K562 (cell line): Measurements from ENCODE around the gene COPE. TPM values are rescaled to one million over a fixed set of nuclear protein-coding genes. Genes with fewer than 3 reads are reported as not detected.

Experiments
- ATAC-seq: fragments of 200-7000 bp; cut with Tn5 transposase; 3 replicates; pipeline ENCODE4 v1.9.1; 2020; ENCODE audit warnings: moderate library complexity
- BruUV-seq: library from RNA; stranded (reverse); fragments of 400-500 nt; replicated peaks from 2 replicates; lab custom pipeline; 2021; lab: Mats Ljungman, UMichigan
- CTCF ChIA-PET: fragments of 300-600 bp; formaldehyde crosslinking; extraction: SDS; loops from one replicate; lab custom pipeline; 2021; ENCODE audit warnings: low intra/inter-chr PET ratio; lab: Yijun Ruan, JAX
- POLR2A ChIA-PET: fragments of 300-600, 350-650 bp; sonication (Branson Sonifier 250); formaldehyde crosslinking; extraction: SDS; loops from one replicate; lab custom pipeline; 2021; ENCODE audit warnings: antibody characterized with exemption, inconsistent platforms; lab: Yijun Ruan, JAX
- DNase-seq, 4 experiments: peaks; one replicate each; pipeline versions ENCODE4 v3.0.0 to v3.0.0-alpha.2; 2011 to 2018; ENCODE audit warnings: low spot score in 3 of 4, mixed read lengths in 3 of 4; ENCODE audit errors: extremely low read depth in 1 of 4
- FAIRE-seq: peaks from 2 replicates; lab custom pipeline; 2011; peaks lifted over from hg19 to GRCh38; lab: Jason Lieb, UNC
- H2AFZ ChIP-seq: 2 replicates; pipeline ENCODE4 v1.6.0; 2011; ENCODE audit warnings: low read depth, low read length, control low read depth, inconsistent platforms
- H3K27ac ChIP-seq: fragments of 200-600 bp; 3 replicates; pipeline ENCODE4 v1.8.0; 2011; ENCODE audit warnings: low read depth, mild to moderate bottlenecking, control low read depth, inconsistent platforms, low read length, moderate library complexity, mixed read lengths; ENCODE audit errors: extremely low read depth
- H3K27me3 ChIP-seq, 2 experiments: fragments of 300-600 bp in 1 of 2; 2 replicates in 1 of 2; 3 replicates in 1 of 2; pipeline versions ENCODE4 v1.6.0 to v1.8.0; 2011; ENCODE audit warnings: inconsistent platforms in 2 of 2, low read length in 2 of 2, mild to moderate bottlenecking in 1 of 2, mixed read lengths in 1 of 2, moderate library complexity in 1 of 2; ENCODE audit not compliant: control insufficient read depth in 2 of 2, insufficient read depth in 2 of 2
- H3K36me3 ChIP-seq: fragments of 300-600 bp; 3 replicates; pipeline ENCODE4 v1.8.0; 2011; ENCODE audit warnings: mild to moderate bottlenecking, low read length, inconsistent platforms; ENCODE audit not compliant: control insufficient read depth, insufficient read depth
- H3K4me1 ChIP-seq, 2 experiments: fragments of 200-600 bp in 1 of 2; replicated peaks in 1 of 2; 2 replicates in 1 of 2; 3 replicates in 1 of 2; pipeline versions ENCODE4 v1.5.1 to v1.8.0; 2011; ENCODE audit warnings: inconsistent platforms in 2 of 2, low read length in 2 of 2, mild to moderate bottlenecking in 1 of 2, mixed read lengths in 1 of 2, moderate library complexity in 1 of 2; ENCODE audit not compliant: control insufficient read depth in 2 of 2, insufficient read depth in 2 of 2
- H3K4me2 ChIP-seq: 2 replicates; pipeline ENCODE4 v1.6.1; 2011; ENCODE audit warnings: low read length, control low read depth, inconsistent platforms, mixed read lengths; ENCODE audit not compliant: insufficient read depth
- H3K4me3 ChIP-seq: fragments of 200-600 bp; sonication (generic), shearing (Covaris generic); 2 replicates; pipeline ENCODE4 v1.5.1; 2016; ENCODE audit warnings: control low read depth, inconsistent platforms
- H3K79me2 ChIP-seq: fragments of 200-600 bp; 3 replicates; pipeline ENCODE4 v1.8.0; 2011; ENCODE audit warnings: low read length, inconsistent platforms; ENCODE audit not compliant: control insufficient read depth, insufficient read depth
- H3K9ac ChIP-seq, 2 experiments: 2 replicates each; pipeline versions ENCODE4 v1.6.0 to v1.6.1; 2011; ENCODE audit warnings: low read depth in 2 of 2, low read length in 2 of 2, control low read depth in 1 of 2, inconsistent platforms in 1 of 2, mild to moderate bottlenecking in 1 of 2, mixed read lengths in 1 of 2; ENCODE audit not compliant: insufficient read depth in 1 of 2
- H3K9me1 ChIP-seq: one replicate; pipeline ENCODE4 v1.6.0; 2011; ENCODE audit warnings: inconsistent platforms, mild to moderate bottlenecking, low read length, moderate library complexity; ENCODE audit not compliant: control insufficient read depth, insufficient read depth
- H3K9me3 ChIP-seq: replicated peaks from 2 replicates; pipeline ENCODE4 v1.5.1; 2011; ENCODE audit warnings: low read depth, low read length, inconsistent platforms; ENCODE audit not compliant: control insufficient read depth, insufficient read depth
- H4K20me1 ChIP-seq: replicated peaks from 2 replicates; pipeline ENCODE4 v1.6.1; 2011; ENCODE audit warnings: low read length, inconsistent platforms, mixed read lengths; ENCODE audit not compliant: control insufficient read depth, insufficient read depth
- CBFA2T2 ChIP-seq: fragments of 450-650 bp; conservative IDR thresholded peaks from 2 replicates; pipeline ENCODE4 v1.6.1; 2017; ENCODE audit warnings: mild to moderate bottlenecking
- ESRRB ChIP-seq: fragments of 250-450 bp; sonication (Bioruptor Pico); IDR thresholded peaks from 2 replicates; pipeline ENCODE4 v1.5.0; 2020; ENCODE audit warnings: mild to moderate bottlenecking, moderate library complexity, borderline replicate concordance
- FOXP1 ChIP-seq: sonication (generic); formaldehyde crosslinking; IDR thresholded peaks from 2 replicates; pipeline ENCODE4 v1.8.0; 2022; ENCODE audit warnings: mild to moderate bottlenecking, missing genetic modification reagents
- RBFOX2 ChIP-seq: fragments of 200-400 bp; formaldehyde crosslinking; IDR thresholded peaks from 2 replicates; pipeline ENCODE4 v1.6.1; 2017; ENCODE audit warnings: low read depth, mild to moderate bottlenecking, low read length, moderate library complexity
- RFX5 ChIP-seq: IDR thresholded peaks from 2 replicates; pipeline ENCODE4 v1.6.1; 2011; ENCODE audit warnings: low read depth, mild to moderate bottlenecking, improper control_type of control experiment, low read length
- ZBED1 ChIP-seq: IDR thresholded peaks from 2 replicates; pipeline ENCODE4 v1.6.1; 2014
- ZNF79 ChIP-seq: fragments of 250-450 bp; sonication (Bioruptor Pico); IDR thresholded peaks from 2 replicates; pipeline ENCODE4 v1.4.0; 2020; ENCODE audit warnings: low read depth, mild to moderate bottlenecking, moderate library complexity
- WGBS: fragments of 100-300 bp; shearing (Covaris generic); methylation state at CpG from one replicate; pipeline ENCODE4 v1.1.6; 2016; ENCODE audit warnings: low coverage, mixed read lengths; ENCODE audit not compliant: insufficient coverage; ENCODE audit errors: missing lambda C conversion rate; 5-methylcytosine and 5-hydroxymethylcytosine counted together
- in situ Hi-C: fragments of 300-500 bp; cut with MboI; formaldehyde crosslinking; loops from 4 replicates; pipeline ENCODE4 v1.15.0; 2018; ENCODE audit warnings: inconsistent platforms, mixed read lengths
- intact Hi-C: fragments of 100-400 bp; cut with micrococcal nuclease; formaldehyde crosslinking; loops from 2 replicates; pipeline ENCODE4 v1.14.2; 2022
- polyA plus RNA-seq, 8 experiments: library from polyadenylated mRNA; depleted of rRNA in 4 of 8; stranded (reverse) in 5 of 8; unstranded in 3 of 8; fragments of >200 nt; fragmentation: Nextera tagmentation in 2 of 8; fragmentation: Illumina TruSeq in 1 of 8; extraction: Ambion mirVana in 2 of 8; extraction: Trizol in 1 of 8; gene quantifications; 2 replicates each; pipeline versions ENCODE4 v1.2.1 to v1.2.3, GENCODE V29; 2011 to 2014; ENCODE audit warnings: inconsistent platforms in 1 of 8, missing spikeins in 1 of 8
- total RNA-seq, 7 experiments: library from RNA; depleted of rRNA in 6 of 7; stranded (reverse); fragments of >200 nt in 6 of 7; fragmentation: Illumina TruSeq in 2 of 7; extraction: Trizol in 2 of 7; gene quantifications; 2 replicates each; pipeline versions ENCODE4 v1.2.1 to v1.2.3, GENCODE V29; 2011 to 2021; ENCODE audit warnings: low replicate concordance in 1 of 7
- TF ChIP-seq, protein P1 (sequence below): fragments of 450-650 bp; IDR thresholded peaks from 2 replicates; pipeline ENCODE4 v1.6.1; 2017; ENCODE audit warnings: antibody characterized with exemption
- TF ChIP-seq, protein P2 (sequence below): sonication (generic); formaldehyde crosslinking; IDR thresholded peaks from 2 replicates; pipeline ENCODE4 v1.8.0; 2022; ENCODE audit warnings: mild to moderate bottlenecking, low read depth, missing genetic modification reagents

COPE gene
- total and polyA plus RNA-seq, 9 of the 15 experiments (the other 6 are each of a cell fraction or from before 2014, with no cell fraction given), result 5.8 to 273 (median 147) TPM

DNA sequence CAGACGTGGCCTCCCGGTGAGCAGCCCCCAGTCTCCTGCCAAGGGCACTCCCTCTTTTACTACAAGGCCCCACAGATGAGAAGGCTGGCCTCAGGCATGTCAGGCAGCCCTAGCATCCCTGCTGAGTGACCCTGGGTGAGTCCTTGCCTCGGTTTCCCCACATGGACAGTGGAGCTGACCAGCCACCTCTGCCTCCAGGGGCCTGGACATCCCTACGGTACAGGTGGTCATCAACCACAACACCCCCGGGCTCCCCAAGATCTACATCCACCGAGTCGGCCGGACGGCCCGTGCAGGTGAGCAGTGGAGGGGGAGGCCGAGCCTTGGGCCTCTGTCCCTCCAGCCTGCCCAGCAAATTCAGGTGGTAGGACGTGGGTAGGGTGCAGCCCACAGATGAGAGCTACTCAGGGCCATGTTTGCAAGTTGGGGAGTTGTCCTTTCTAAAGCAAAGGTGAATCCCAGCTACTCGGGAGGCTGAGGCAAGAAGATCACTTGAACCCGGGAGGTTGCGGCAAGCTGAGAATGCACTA, 5.6 kb upstream of the COPE start:
- Histone ChIP-seq H3K9me3 (no peaks in the 10 kb centered on the region), H3K9me1 (no peaks in the 10 kb centered on the region), H3K36me3 (peaks cover 68% of the 10 kb centered on the region; the same call in 2 of the 3 replicates), H2AFZ (no peak overlapping the region), H3K4me3 (no peak overlapping the region), H3K4me2 (no peak overlapping the region), H4K20me1 (peaks cover 4% of the 10 kb centered on the region; the same call in 1 of the 2 replicates), H3K4me1 (peaks cover 4 to 24% of the 10 kb centered on the region in 2 experiments; a peak in 3 of 5 replicates), H3K79me2 (peaks cover 19% of the 10 kb centered on the region), H3K9ac (no peak overlapping the region), H3K27ac (no peak overlapping the region), H3K27me3 (no peaks in the 10 kb centered on the region)
- 96% methylated on average over 15 of the region's 15 CpGs for WGBS
- intact Hi-C loops, result no loop called here
- in situ Hi-C loops, result no loop called here
- TF ChIP-seq ZNF79 (CRISPR knock-in tag), result no peak
- no peak for TF ChIP-seq ESRRB (CRISPR knock-in tag)
- TF ChIP-seq RBFOX2, result peak; percentile 31
- TF ChIP-seq CBFA2T2, result no peak
- TF ChIP-seq, protein P1, sequence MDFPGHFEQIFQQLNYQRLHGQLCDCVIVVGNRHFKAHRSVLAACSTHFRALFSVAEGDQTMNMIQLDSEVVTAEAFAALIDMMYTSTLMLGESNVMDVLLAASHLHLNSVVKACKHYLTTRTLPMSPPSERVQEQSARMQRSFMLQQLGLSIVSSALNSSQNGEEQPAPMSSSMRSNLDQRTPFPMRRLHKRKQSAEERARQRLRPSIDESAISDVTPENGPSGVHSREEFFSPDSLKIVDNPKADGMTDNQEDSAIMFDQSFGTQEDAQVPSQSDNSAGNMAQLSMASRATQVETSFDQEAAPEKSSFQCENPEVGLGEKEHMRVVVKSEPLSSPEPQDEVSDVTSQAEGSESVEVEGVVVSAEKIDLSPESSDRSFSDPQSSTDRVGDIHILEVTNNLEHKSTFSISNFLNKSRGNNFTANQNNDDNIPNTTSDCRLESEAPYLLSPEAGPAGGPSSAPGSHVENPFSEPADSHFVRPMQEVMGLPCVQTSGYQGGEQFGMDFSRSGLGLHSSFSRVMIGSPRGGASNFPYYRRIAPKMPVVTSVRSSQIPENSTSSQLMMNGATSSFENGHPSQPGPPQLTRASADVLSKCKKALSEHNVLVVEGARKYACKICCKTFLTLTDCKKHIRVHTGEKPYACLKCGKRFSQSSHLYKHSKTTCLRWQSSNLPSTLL, result no peak
- no peak for TF ChIP-seq FOXP1 (CRISPR knock-in tag)
- TF ChIP-seq, protein P2, sequence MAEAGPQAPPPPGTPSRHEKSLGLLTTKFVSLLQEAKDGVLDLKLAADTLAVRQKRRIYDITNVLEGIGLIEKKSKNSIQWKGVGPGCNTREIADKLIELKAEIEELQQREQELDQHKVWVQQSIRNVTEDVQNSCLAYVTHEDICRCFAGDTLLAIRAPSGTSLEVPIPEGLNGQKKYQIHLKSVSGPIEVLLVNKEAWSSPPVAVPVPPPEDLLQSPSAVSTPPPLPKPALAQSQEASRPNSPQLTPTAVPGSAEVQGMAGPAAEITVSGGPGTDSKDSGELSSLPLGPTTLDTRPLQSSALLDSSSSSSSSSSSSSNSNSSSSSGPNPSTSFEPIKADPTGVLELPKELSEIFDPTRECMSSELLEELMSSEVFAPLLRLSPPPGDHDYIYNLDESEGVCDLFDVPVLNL (CRISPR knock-in tag), result no peak
- TF ChIP-seq ZBED1, result no peak
- no peak for TF ChIP-seq RFX5
- ATAC-seq (no peak), DNase-seq (no peak), FAIRE-seq (no peak)
- CTCF ChIA-PET, result interaction anchor here (0.6 kb wide), 1 partner anchor 592 kb away, joined by 3 read pairs; no protein-coding TSS in a partner anchor
- POLR2A ChIA-PET, result interaction anchor here (1.0 kb wide), 1 partner anchor 11 kb away, joined by 4 read pairs; no protein-coding TSS in a partner anchor
- BruUV-seq, result no TSS peak
